Measurements from ENCODE around the gene BTG4.

- no peak for TF ChIP-seq REST (IDR thresholded peaks at IDR 0.05; ENCODE audit: unreplicated experiment)
- no peak for TF ChIP-seq CTCF (conservative IDR thresholded peaks at IDR 0.05; ENCODE audit: low read depth in 2 of 2)
- TF ChIP-seq EZH2 (IDR thresholded peaks at IDR 0.05; ENCODE audit: low read depth, unreplicated experiment): no peak
- no peak for TF ChIP-seq POLR2AphosphoS5 (IDR thresholded peaks at IDR 0.05; ENCODE audit: low read depth)
- no peak for TF ChIP-seq EZH2phosphoT487 (IDR thresholded peaks at IDR 0.05; ENCODE audit: unreplicated experiment)
- TF ChIP-seq CREB1 (CRISPR knock-in tag; IDR thresholded peaks at IDR 0.05; ENCODE audit: low read depth): no peak
- no peak for TF ChIP-seq ZNF114 (CRISPR knock-in tag; IDR thresholded peaks at IDR 0.05)
- TF ChIP-seq NANOG (IDR thresholded peaks at IDR 0.05; ENCODE audit: borderline replicate concordance): no peak
Measured at GRCh38 chr11:111447112-111447471, 65.1 kb downstream of the BTG4 start.

Measured in GM23338 (cell line).